ENCODE results near the gene TNFAIP2. TPM values are rescaled to one million over a fixed set of nuclear protein-coding genes. Genes with fewer than 3 reads are reported as not detected.

Gene TNFAIP2
- total RNA-seq, 2 experiments from 2014 or later: 1.1 to 1.2 TPM

DNA sequence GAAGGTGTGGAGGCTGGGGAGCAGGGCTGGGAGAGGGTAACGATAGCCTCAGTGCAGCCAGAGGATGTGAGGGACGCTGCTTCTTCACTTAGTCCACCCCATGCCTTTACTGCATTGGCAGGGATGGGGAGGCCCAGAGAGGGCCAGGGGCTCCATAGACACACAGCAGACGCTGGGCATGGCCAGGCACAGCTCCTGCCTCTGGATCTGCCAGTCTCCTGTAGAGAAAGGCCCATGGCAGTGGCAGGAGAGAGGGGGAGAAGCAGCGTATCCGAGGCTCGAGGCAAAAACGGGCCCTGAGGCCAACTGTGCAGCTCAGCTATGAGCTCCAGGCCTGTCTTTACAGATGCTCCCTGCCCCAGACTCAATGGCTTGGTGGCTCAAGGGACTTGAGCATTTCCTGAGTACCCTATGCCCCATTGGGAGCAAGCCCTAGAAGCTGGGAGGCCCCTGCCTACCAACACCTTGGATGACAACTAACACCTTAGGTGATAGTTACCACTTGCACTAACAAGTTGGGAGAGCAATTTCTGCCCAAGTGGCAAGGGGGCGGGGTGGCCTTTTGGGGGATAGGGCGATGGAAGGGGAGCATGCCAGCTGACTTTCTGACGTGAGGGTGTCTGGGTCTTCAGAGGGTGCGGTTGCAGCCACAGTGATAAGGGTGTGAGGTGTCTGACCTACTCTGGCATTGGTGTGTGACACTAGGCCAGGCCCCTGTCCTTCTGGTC lies 44.2 kb upstream of the TNFAIP2 start:
- TF ChIP-seq, protein P1, sequence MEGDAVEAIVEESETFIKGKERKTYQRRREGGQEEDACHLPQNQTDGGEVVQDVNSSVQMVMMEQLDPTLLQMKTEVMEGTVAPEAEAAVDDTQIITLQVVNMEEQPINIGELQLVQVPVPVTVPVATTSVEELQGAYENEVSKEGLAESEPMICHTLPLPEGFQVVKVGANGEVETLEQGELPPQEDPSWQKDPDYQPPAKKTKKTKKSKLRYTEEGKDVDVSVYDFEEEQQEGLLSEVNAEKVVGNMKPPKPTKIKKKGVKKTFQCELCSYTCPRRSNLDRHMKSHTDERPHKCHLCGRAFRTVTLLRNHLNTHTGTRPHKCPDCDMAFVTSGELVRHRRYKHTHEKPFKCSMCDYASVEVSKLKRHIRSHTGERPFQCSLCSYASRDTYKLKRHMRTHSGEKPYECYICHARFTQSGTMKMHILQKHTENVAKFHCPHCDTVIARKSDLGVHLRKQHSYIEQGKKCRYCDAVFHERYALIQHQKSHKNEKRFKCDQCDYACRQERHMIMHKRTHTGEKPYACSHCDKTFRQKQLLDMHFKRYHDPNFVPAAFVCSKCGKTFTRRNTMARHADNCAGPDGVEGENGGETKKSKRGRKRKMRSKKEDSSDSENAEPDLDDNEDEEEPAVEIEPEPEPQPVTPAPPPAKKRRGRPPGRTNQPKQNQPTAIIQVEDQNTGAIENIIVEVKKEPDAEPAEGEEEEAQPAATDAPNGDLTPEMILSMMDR (IDR thresholded peaks at IDR 0.05): no peak
- ChIA-PET POLR2A (no interaction called here), CTCF (interaction anchor here (1.0 to 1.8 kb wide), 4 partner anchors 19 to 385 kb away, joined by 3 to 6 read pairs (median 4); no protein-coding TSS in a partner anchor)
- ATAC-seq (no peak), DNase-seq (no peak)
- Mint-ChIP-seq H3K27me3 (peaks cover 4% of the 10 kb centered on the region), H3K4me3 (no peak overlapping the region), H3K9me3 (no peaks in the 10 kb centered on the region), H3K27ac (no peak overlapping the region), H3K36me3 (ENCODE audit: low read depth) (no peaks in the 10 kb centered on the region), H3K4me1 (ENCODE audit: low read depth) (no peaks in the 10 kb centered on the region)
- intact Hi-C loops (cut with micrococcal nuclease): no loop called here

DNA sequence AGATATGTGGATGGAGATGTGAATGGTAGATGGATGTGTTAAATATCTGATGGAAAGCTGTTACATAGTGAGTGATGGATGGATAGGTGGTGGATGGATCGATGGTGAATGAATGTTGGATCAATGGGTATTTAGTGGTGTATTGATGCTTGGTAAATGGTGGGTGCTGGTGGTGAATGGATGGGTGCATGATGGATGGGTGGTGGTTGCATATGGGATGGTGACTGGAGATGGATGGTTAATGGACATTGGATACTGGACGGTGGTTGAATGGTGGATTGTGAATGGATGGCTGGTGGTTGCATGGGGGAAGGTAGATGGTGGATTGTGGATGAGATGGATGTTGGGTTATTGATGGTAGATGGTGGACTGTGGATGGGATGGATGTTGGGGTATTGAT lies 41.3 kb upstream of the TNFAIP2 start:
- ATAC-seq: no peak
- Mint-ChIP-seq H3K9me3 (no peaks in the 10 kb centered on the region), H3K4me1 (ENCODE audit: low read depth) (no peaks in the 10 kb centered on the region), H3K27me3 (peaks cover 11% of the 10 kb centered on the region), H3K27ac (no peak overlapping the region), H3K4me3 (no peak overlapping the region), H3K36me3 (ENCODE audit: low read depth) (no peaks in the 10 kb centered on the region)
- TF ChIP-seq, protein P1 (IDR thresholded peaks at IDR 0.05): no peak
- POLR2A ChIA-PET: no interaction called here
- DNase-seq: no peak
- CTCF ChIA-PET: no interaction called here
- intact Hi-C loops (cut with micrococcal nuclease): no loop called here

DNA sequence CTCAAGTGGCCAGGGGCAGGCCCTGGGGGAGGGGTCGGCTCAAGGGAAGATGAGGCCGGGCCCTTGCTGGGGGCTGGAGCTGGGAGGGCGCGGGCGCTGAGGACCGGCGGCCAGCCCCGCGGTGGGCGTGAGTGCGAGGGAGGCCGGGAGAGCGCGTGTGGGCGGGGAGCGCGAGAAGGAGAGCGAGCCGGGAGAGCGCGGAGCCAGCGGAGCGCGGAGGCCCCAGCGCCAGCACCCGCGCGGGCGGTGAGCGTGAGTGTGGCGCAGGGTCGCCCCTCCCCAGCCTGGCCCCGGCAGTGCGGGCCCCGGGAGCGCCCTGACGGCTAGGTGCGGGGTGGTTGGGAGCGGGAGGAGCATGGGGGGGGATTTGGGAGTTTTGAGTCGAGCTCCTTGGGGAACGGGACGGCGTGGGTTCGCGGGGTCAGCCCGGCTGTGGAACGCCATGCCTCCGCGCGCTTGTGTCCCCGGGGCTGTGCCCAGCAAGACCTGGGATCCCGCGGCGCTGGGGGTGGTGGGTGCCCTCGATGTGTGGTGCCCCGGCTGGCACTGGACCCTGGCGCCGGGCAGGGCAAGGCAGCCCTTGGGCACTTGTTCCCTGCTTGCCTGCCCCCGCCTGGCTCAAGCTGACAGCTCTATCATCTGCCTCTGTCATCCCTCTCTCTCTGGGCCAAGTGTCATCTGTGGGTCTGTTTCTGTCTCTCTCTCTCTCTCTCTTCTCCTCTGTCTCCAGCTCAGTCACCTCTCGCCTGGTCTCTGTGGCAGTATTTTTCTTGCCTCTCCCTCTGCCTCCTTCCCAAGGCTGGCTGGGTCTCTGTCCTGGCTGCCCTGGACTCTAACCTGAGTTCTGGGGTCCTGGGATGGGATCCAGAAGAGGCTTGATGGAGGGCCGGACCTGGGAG lies 39.0 kb upstream of the TNFAIP2 start, which contains the start of gene LBHD2:
TSS of gene LBHD2 (plus strand) at position 190 of the 899 bp plus-strand sequence. CDS start 1,803 bp downstream, outside the sequence.
- Mint-ChIP-seq H3K9me3 (no peaks in the 10 kb centered on the region), H3K27me3 (peaks cover 11% of the 10 kb centered on the region), H3K36me3 (ENCODE audit: low read depth) (no peaks in the 10 kb centered on the region), H3K27ac (no peak within 1 kb of the TSS), H3K4me1 (ENCODE audit: low read depth) (no peaks in the 10 kb centered on the region), H3K4me3 (no peak within 1 kb of the TSS)
- CTCF ChIA-PET: interaction anchor here (0.9 to 1.3 kb wide), 2 partner anchors 9 to 21 kb away, joined by 3 to 6 read pairs; no protein-coding TSS in a partner anchor
- no peak for DNase-seq
- no peak for ATAC-seq
- POLR2A ChIA-PET: no interaction called here
- intact Hi-C loops (cut with micrococcal nuclease): no loop called here
- TF ChIP-seq, protein P1 (IDR thresholded peaks at IDR 0.05): no peak

- Mint-ChIP-seq H3K27me3 (peaks cover 11% of the 10 kb centered on the region), H3K9me3 (no peaks in the 10 kb centered on the region), H3K4me1 (ENCODE audit: low read depth) (no peaks in the 10 kb centered on the region), H3K36me3 (ENCODE audit: low read depth) (no peaks in the 10 kb centered on the region), H3K27ac (no peak overlapping the region), H3K4me3 (no peak overlapping the region)
- ChIA-PET POLR2A (no interaction called here), CTCF (no interaction called here)
- TF ChIP-seq, protein P1 (IDR thresholded peaks at IDR 0.05): no peak
- intact Hi-C loops (cut with micrococcal nuclease): no loop called here
- ATAC-seq (no peak), DNase-seq (no peak)
Observed at GRCh38 chr14:103085106-103086091, 37.9 kb upstream of the TNFAIP2 start.
